ENCODE data around the gene CCDC87.
A peak's percentile ranks its signal among the peaks of the same experiment; 100 is the strongest.
"Not testable (repeated sequence)": the region's sequence is repeated elsewhere in the genome, so short reads cannot be mapped to it uniquely, and the experiment has no call there.

CCDC87 gene, protein sequence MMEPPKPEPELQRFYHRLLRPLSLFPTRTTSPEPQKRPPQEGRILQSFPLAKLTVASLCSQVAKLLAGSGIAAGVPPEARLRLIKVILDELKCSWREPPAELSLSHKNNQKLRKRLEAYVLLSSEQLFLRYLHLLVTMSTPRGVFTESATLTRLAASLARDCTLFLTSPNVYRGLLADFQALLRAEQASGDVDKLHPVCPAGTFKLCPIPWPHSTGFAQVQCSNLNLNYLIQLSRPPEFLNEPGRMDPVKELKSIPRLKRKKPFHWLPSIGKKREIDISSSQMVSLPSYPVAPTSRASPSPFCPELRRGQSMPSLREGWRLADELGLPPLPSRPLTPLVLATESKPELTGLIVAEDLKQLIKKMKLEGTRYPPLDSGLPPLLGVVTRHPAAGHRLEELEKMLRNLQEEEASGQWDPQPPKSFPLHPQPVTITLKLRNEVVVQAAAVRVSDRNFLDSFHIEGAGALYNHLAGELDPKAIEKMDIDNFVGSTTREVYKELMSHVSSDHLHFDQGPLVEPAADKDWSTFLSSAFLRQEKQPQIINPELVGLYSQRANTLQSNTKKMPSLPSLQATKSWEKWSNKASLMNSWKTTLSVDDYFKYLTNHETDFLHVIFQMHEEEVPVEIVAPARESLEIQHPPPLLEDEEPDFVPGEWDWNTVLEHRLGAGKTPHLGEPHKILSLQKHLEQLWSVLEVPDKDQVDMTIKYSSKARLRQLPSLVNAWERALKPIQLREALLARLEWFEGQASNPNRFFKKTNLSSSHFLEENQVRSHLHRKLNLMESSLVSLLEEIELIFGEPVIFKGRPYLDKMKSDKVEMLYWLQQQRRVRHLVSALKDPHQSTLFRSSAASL

DNA sequence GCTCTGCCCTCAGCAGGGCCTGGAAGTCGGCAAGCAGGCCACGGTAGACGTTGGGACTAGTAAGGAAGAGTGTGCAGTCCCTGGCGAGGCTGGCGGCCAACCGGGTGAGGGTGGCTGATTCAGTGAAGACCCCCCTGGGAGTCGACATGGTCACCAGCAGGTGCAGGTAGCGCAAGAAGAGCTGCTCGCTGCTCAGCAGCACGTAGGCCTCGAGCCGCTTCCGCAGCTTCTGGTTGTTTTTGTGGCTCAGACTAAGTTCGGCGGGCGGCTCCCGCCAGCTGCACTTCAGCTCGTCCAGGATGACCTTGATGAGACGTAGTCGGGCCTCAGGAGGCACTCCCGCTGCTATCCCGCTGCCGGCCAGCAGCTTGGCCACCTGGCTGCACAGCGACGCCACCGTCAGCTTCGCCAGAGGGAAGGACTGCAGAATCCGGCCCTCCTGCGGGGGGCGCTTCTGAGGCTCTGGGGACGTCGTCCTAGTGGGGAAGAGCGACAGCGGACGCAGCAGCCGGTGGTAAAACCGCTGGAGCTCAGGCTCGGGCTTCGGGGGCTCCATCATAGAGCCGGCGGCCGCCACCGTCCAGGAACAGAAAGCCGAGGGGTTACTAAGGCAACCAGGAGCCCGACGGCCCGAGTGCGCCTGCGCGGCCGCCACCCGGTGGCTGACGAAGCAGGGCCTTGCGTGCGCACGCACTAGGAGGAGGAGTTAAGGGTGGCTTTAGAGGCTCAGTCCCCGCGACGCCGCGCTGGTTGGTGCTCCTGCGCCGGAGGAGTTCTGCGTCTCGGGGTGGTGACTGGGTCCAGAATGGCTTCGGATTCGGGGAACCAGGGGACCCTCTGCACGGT, at the start of gene CCDC87, which contains the start of gene CCS:
Gene CCDC87 (minus strand): TSS at position 607 of the 846 bp plus-strand sequence. CDS start 48 bp downstream, at position 559.
Gene CCS (plus strand): TSS at position 729 of the 846 bp plus-strand sequence. CDS start 77 bp downstream, at position 806.
- DNase-seq (ENCODE audit: low spot score), result peak; percentile 95
- Histone ChIP-seq H3K27me3 (ENCODE audit: insufficient read depth, poor library complexity, severe bottlenecking) (no peaks in the 10 kb centered on the region), H3K4me1 (ENCODE audit: insufficient read depth, poor library complexity, severe bottlenecking) (no peaks in the 10 kb centered on the region), H3K36me3 (ENCODE audit: low read depth) (no peaks in the 10 kb centered on the region), H3K4me3 (ENCODE audit: severe bottlenecking) (peak within 1 kb of the TSS; percentile 49), H3K9me3 (ENCODE audit: severe bottlenecking) (no peaks in the 10 kb centered on the region), H3K27ac (ENCODE audit: poor library complexity, severe bottlenecking) (no peak within 1 kb of the TSS)
- ATAC-seq (ENCODE audit: low read depth), result peak; percentile 95
- TF ChIP-seq, protein P1, sequence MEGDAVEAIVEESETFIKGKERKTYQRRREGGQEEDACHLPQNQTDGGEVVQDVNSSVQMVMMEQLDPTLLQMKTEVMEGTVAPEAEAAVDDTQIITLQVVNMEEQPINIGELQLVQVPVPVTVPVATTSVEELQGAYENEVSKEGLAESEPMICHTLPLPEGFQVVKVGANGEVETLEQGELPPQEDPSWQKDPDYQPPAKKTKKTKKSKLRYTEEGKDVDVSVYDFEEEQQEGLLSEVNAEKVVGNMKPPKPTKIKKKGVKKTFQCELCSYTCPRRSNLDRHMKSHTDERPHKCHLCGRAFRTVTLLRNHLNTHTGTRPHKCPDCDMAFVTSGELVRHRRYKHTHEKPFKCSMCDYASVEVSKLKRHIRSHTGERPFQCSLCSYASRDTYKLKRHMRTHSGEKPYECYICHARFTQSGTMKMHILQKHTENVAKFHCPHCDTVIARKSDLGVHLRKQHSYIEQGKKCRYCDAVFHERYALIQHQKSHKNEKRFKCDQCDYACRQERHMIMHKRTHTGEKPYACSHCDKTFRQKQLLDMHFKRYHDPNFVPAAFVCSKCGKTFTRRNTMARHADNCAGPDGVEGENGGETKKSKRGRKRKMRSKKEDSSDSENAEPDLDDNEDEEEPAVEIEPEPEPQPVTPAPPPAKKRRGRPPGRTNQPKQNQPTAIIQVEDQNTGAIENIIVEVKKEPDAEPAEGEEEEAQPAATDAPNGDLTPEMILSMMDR (IDR thresholded peaks at IDR 0.05; ENCODE audit: poor library complexity, severe bottlenecking), result peak; percentile 55

DNA sequence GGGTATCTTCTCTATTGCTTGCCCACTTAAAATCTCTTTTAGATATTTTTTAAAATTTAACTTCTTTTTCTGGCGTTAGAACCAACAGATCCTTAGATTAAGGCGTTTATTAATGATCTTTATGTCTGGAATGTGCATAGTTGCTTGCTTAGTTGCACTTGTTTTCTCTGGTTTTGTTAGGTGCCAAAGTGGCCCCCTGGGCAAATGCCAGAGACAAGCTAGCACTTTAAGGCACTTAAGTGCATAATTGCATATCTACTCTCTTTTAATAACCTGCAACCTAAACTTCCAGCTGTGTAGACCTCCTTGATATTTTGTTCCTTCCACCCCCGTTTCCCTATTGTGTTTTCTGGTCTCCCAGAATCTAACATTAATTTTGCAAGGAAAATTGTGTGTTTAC, 49.0 kb upstream of the CCDC87 start:
- TF ChIP-seq, protein P1 (IDR thresholded peaks at IDR 0.05; ENCODE audit: poor library complexity, severe bottlenecking), result no peak
- peaks cover 81% of the 10 kb centered on the region for H3K36me3 ChIP-seq (ENCODE audit: low read depth)
- H3K4me1 ChIP-seq (ENCODE audit: insufficient read depth, poor library complexity, severe bottlenecking), result peaks cover 45% of the 10 kb centered on the region
- no peaks in the 10 kb centered on the region for H3K9me3 ChIP-seq (ENCODE audit: severe bottlenecking)
- no peaks in the 10 kb centered on the region for H3K27me3 ChIP-seq (ENCODE audit: insufficient read depth, poor library complexity, severe bottlenecking)
- DNase-seq (ENCODE audit: low spot score), result no peak
- no peak overlapping the region for H3K4me3 ChIP-seq (ENCODE audit: severe bottlenecking)
- H3K27ac ChIP-seq (ENCODE audit: poor library complexity, severe bottlenecking), result no peak overlapping the region
- ATAC-seq (ENCODE audit: low read depth), result no peak

DNA sequence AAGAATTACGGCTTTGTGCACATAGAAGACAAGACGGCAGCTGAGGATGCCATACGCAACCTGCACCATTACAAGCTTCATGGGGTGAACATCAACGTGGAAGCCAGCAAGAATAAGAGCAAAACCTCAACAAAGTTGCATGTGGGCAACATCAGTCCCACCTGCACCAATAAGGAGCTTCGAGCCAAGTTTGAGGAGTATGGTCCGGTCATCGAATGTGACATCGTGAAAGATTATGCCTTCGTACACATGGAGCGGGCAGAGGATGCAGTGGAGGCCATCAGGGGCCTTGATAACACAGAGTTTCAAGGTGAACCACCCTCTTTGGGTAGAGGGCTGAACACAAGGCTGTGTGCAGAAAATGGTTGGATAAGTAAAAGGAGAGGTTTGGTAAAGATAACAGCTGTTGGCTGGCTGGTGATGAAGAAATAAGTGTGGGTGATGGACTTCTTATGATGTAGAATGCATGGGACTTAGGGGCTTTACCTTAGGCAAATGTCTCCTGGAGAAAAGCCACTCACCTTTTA, 47.0 kb upstream of the CCDC87 start:
- ATAC-seq (ENCODE audit: low read depth); H3K9me3 ChIP-seq (ENCODE audit: severe bottlenecking); H3K27me3 ChIP-seq (ENCODE audit: insufficient read depth, poor library complexity, severe bottlenecking); DNase-seq (ENCODE audit: low spot score): not testable (repeated sequence)
- peak overlapping the region; percentile 81 for H3K4me3 ChIP-seq (ENCODE audit: severe bottlenecking)
- peaks cover 68% of the 10 kb centered on the region for H3K36me3 ChIP-seq (ENCODE audit: low read depth)
- peak overlapping the region; percentile 61 for H3K27ac ChIP-seq (ENCODE audit: poor library complexity, severe bottlenecking)
- peaks cover 45% of the 10 kb centered on the region for H3K4me1 ChIP-seq (ENCODE audit: insufficient read depth, poor library complexity, severe bottlenecking)

DNA sequence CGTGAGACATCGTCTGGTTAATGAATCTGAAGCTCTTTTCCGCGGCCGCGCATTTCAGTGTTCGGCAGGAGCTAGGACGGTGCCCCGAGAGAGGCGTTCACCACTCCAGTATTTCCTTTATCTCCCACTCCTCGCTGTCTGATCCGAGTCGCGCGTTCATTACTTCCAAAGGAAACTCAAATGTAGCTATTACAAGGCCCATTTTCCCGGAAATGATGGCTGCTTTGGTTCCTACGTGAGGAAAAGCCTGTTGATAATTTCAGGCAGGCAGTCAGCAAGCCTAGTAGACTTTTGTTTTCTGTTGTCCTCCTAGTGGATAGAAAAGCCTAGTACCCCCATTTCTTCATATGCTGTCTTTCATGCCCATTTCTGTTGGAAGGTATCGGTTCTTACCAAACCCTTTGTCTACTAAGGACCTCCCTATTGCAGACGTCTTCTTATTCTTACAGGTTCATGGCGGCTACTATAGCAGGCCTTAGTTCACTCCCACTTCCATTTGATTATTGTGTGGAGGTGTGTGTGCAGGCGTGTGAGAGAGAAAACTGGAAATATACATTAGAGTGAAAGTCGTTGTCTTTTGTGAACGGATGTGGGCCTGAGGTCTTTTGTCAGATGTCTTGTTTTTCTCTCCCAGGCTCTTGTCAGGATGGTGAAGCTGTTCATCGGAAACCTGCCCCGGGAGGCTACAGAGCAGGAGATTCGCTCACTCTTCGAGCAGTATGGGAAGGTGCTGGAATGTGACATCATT, 46.4 kb upstream of the CCDC87 start:
- ATAC-seq (ENCODE audit: low read depth) (no peak), DNase-seq (ENCODE audit: low spot score) (no peak)
- TF ChIP-seq, protein P1 (IDR thresholded peaks at IDR 0.05; ENCODE audit: poor library complexity, severe bottlenecking), result no peak
- Histone ChIP-seq H3K4me1 (ENCODE audit: insufficient read depth, poor library complexity, severe bottlenecking) (peaks cover 45% of the 10 kb centered on the region), H3K27me3 (ENCODE audit: insufficient read depth, poor library complexity, severe bottlenecking) (no peaks in the 10 kb centered on the region), H3K36me3 (ENCODE audit: low read depth) (peaks cover 68% of the 10 kb centered on the region), H3K9me3 (ENCODE audit: severe bottlenecking) (no peaks in the 10 kb centered on the region), H3K27ac (ENCODE audit: poor library complexity, severe bottlenecking) (peak overlapping the region; percentile 61), H3K4me3 (ENCODE audit: severe bottlenecking) (peak overlapping the region; percentile 81)

Data from RWPE2 (cell line).